K562 (cell line): ENCODE measurements around the gene HSPA1B. TPM values are rescaled to one million over a fixed set of nuclear protein-coding genes. Genes with fewer than 3 reads are reported as not detected.

ENCODE experiments used
- FOXA3 ChIP-seq, 2 experiments: fragments of 450-650 bp in 1 of 2; sonication (generic) in 1 of 2; formaldehyde crosslinking; IDR thresholded peaks in 1 of 2; conservative IDR thresholded peaks in 1 of 2; 2 replicates each; pipeline versions ENCODE4 v1.4.0 to v1.8.0; 2020 to 2022; ENCODE audit warnings: mild to moderate bottlenecking in 2 of 2, missing genetic modification reagents in 1 of 2
- HBP1 ChIP-seq: fragments of 450-650 bp; formaldehyde crosslinking; IDR thresholded peaks from 2 replicates; pipeline ENCODE4 v1.4.0; 2022; ENCODE audit warnings: missing genetic modification characterization
- SMARCE1 ChIP-seq: fragments of 450-650 bp; IDR thresholded peaks from 2 replicates; pipeline ENCODE4 v1.7.1; 2016; ENCODE audit warnings: mild to moderate bottlenecking
- TEAD1 ChIP-seq, 2 experiments: fragments of 450-650 bp in 1 of 2; sonication (generic) in 1 of 2; formaldehyde crosslinking; IDR thresholded peaks; 2 replicates each; pipeline versions ENCODE4 v1.4.0 to v1.8.0; 2020 to 2022; ENCODE audit warnings: mild to moderate bottlenecking in 2 of 2, missing genetic modification reagents in 1 of 2
- U2AF2 ChIP-seq: fragments of 200-400 bp; formaldehyde crosslinking; optimal IDR thresholded peaks from 2 replicates; pipeline ENCODE3; 2017; ENCODE audit warnings: low read depth, mild to moderate bottlenecking, low read length
- ZBTB11 ChIP-seq, 3 experiments: fragments of 200-800 bp in 1 of 3; fragments of 250-450 bp in 1 of 3; fragments of 450-650 bp in 1 of 3; sonication (Bioruptor Pico) in 1 of 3; sonication (Bioruptor generic) in 1 of 3; formaldehyde crosslinking in 1 of 3; IDR thresholded peaks; 2 replicates each; pipeline versions ENCODE4 v1.6.1 to v1.8.0; 2016 to 2022; ENCODE audit warnings: mild to moderate bottlenecking in 2 of 3, missing genetic modification characterization in 2 of 3, missing compliant biosample characterization in 1 of 3, moderate library complexity in 1 of 3
- ZNF133 ChIP-seq: fragments of 250-450 bp; sonication (Bioruptor Pico); IDR thresholded peaks from 2 replicates; pipeline ENCODE4 v1.4.0; 2020; ENCODE audit warnings: mild to moderate bottlenecking
- ZNF263 ChIP-seq: sonication (generic); formaldehyde crosslinking; IDR thresholded peaks from 2 replicates; pipeline ENCODE4 v1.8.0; 2022; ENCODE audit warnings: mild to moderate bottlenecking, missing genetic modification reagents, borderline replicate concordance
- ZNF41 ChIP-seq: fragments of 250-450 bp; sonication (Bioruptor Pico); conservative IDR thresholded peaks from 2 replicates; pipeline ENCODE4 v1.4.0; 2020; ENCODE audit warnings: mild to moderate bottlenecking
- ZNF507 ChIP-seq: conservative IDR thresholded peaks from 2 replicates; pipeline ENCODE4 v1.6.1; 2017; ENCODE audit warnings: missing genetic modification characterization, missing compliant biosample characterization
- ZSCAN32 ChIP-seq: fragments of 450-650 bp; formaldehyde crosslinking; IDR thresholded peaks from 2 replicates; pipeline ENCODE4 v1.4.0; 2020; ENCODE audit warnings: mild to moderate bottlenecking, moderate library complexity
- polyA plus RNA-seq, 8 experiments: library from polyadenylated mRNA; depleted of rRNA in 4 of 8; stranded (reverse) in 5 of 8; unstranded in 3 of 8; fragments of >200 nt; fragmentation: Nextera tagmentation in 2 of 8; fragmentation: Illumina TruSeq in 1 of 8; extraction: Ambion mirVana in 2 of 8; extraction: Trizol in 1 of 8; gene quantifications; 2 replicates each; pipeline versions ENCODE4 v1.2.1 to v1.2.3, GENCODE V29; 2011 to 2014; ENCODE audit warnings: inconsistent platforms in 1 of 8, missing spikeins in 1 of 8
- total RNA-seq, 7 experiments: library from RNA; depleted of rRNA in 6 of 7; stranded (reverse); fragments of >200 nt in 6 of 7; fragmentation: Illumina TruSeq in 2 of 7; extraction: Trizol in 2 of 7; gene quantifications; 2 replicates each; pipeline versions ENCODE4 v1.2.1 to v1.2.3, GENCODE V29; 2011 to 2021; ENCODE audit warnings: low replicate concordance in 1 of 7
- TF ChIP-seq, protein P1 (sequence below): fragments of 450-650 bp; formaldehyde crosslinking; IDR thresholded peaks from 2 replicates; pipeline ENCODE4 v1.4.0; 2022; ENCODE audit warnings: missing genetic modification characterization
- TF ChIP-seq, protein P2 (sequence below), 2 experiments: fragments of 450-650 bp; IDR thresholded peaks; 2 replicates each; pipeline ENCODE4 v1.6.1; 2016
- TF ChIP-seq, protein P3 (sequence below): sonication (generic); formaldehyde crosslinking; IDR thresholded peaks from 2 replicates; pipeline ENCODE4 v1.8.1; 2023; ENCODE audit warnings: missing genetic modification reagents, mild to moderate bottlenecking, borderline replicate concordance

HSPA1B gene
- total and polyA plus RNA-seq, 9 of the 15 experiments (the other 6 are each of a cell fraction or from before 2014, with no cell fraction given) = 0.27 to 227 (median 51.2) TPM

GRCh38 chr6:31861919-31862343 lies 34.4 kb downstream of the HSPA1B start (continued):
- TF ChIP-seq ZNF263 (CRISPR knock-in tag) (0 out of 2 replicates have a peak, but pooled peaks have one; percentile 48), U2AF2 (no peak), FOXA3 (CRISPR knock-in tag; conservative IDR thresholded peaks at IDR 0.05 in 1 of 2, IDR thresholded peaks at IDR 0.05 in 1 of 2) (peak in 1 of 2 experiments; percentile 30; a peak in 1 of 4 replicates), ZNF133 (CRISPR knock-in tag) (no peak), TEAD1 (CRISPR knock-in tag; IDR thresholded peaks at IDR 0.05) (no peak; a peak in 1 of 4 replicates), ZNF507 (tag) (no peak), ZSCAN32 (CRISPR knock-in tag) (0 out of 2 replicates have a peak, but pooled peaks have one; percentile 46), ZNF41 (CRISPR knock-in tag) (no peak), SMARCE1 (no peak), HBP1 (CRISPR knock-in tag) (0 out of 2 replicates have a peak, but pooled peaks have one; percentile 52), ZBTB11 (CRISPR knock-in tag; IDR thresholded peaks at IDR 0.05) (peak in 1 of 3 experiments; percentile 27; a peak in 1 of 6 replicates)
- TF ChIP-seq, protein P1, sequence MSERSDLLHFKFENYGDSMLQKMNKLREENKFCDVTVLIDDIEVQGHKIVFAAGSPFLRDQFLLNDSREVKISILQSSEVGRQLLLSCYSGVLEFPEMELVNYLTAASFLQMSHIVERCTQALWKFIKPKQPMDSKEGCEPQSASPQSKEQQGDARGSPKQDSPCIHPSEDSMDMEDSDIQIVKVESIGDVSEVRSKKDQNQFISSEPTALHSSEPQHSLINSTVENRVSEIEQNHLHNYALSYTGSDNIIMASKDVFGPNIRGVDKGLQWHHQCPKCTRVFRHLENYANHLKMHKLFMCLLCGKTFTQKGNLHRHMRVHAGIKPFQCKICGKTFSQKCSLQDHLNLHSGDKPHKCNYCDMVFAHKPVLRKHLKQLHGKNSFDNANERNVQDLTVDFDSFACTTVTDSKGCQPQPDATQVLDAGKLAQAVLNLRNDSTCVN (CRISPR knock-in tag) = peak; percentile 46; the same call in 1 of the 2 replicates
- TF ChIP-seq, protein P2, sequence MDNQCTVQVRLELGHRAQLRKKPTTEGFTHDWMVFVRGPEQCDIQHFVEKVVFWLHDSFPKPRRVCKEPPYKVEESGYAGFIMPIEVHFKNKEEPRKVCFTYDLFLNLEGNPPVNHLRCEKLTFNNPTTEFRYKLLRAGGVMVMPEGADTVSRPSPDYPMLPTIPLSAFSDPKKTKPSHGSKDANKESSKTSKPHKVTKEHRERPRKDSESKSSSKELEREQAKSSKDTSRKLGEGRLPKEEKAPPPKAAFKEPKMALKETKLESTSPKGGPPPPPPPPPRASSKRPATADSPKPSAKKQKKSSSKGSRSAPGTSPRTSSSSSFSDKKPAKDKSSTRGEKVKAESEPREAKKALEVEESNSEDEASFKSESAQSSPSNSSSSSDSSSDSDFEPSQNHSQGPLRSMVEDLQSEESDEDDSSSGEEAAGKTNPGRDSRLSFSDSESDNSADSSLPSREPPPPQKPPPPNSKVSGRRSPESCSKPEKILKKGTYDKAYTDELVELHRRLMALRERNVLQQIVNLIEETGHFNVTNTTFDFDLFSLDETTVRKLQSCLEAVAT (IDR thresholded peaks at IDR 0.05) = peak in 1 of 2 experiments; percentile 50; a peak in 2 of 4 replicates
- TF ChIP-seq, protein P3, sequence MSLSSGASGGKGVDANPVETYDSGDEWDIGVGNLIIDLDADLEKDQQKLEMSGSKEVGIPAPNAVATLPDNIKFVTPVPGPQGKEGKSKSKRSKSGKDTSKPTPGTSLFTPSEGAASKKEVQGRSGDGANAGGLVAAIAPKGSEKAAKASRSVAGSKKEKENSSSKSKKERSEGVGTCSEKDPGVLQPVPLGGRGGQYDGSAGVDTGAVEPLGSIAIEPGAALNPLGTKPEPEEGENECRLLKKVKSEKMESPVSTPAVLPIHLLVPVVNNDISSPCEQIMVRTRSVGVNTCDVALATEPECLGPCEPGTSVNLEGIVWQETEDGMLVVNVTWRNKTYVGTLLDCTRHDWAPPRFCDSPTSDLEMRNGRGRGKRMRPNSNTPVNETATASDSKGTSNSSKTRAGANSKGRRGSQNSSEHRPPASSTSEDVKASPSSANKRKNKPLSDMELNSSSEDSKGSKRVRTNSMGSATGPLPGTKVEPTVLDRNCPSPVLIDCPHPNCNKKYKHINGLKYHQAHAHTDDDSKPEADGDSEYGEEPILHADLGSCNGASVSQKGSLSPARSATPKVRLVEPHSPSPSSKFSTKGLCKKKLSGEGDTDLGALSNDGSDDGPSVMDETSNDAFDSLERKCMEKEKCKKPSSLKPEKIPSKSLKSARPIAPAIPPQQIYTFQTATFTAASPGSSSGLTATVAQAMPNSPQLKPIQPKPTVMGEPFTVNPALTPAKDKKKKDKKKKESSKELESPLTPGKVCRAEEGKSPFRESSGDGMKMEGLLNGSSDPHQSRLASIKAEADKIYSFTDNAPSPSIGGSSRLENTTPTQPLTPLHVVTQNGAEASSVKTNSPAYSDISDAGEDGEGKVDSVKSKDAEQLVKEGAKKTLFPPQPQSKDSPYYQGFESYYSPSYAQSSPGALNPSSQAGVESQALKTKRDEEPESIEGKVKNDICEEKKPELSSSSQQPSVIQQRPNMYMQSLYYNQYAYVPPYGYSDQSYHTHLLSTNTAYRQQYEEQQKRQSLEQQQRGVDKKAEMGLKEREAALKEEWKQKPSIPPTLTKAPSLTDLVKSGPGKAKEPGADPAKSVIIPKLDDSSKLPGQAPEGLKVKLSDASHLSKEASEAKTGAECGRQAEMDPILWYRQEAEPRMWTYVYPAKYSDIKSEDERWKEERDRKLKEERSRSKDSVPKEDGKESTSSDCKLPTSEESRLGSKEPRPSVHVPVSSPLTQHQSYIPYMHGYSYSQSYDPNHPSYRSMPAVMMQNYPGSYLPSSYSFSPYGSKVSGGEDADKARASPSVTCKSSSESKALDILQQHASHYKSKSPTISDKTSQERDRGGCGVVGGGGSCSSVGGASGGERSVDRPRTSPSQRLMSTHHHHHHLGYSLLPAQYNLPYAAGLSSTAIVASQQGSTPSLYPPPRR = peak; percentile 8; the same call in 1 of the 2 replicates
